ENCODE results near the gene PROC.

DNA sequence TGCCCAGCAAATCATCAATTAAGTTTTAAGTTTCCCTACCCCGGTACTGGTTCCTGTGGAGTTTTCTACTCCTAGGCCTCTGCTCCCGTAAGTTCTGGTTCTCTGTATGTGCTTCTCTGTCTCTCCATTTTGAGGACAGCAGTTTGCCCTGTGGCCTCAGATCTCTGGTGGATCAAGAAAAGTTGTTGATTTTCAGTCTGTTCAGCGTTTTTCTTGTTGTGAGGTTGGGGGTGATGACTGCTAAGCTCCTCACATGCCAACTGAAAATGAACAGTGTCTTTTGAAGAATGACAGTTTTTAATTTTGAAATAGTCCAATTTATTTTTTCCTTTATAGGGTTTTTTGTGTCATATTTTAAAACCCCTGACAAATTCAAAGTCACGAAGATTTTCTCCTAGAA is 31.7 kb downstream of the PROC start:
- TF ChIP-seq CTCF (IDR thresholded peaks at IDR 0.05) (no peak), POLR2A (IDR thresholded peaks at IDR 0.05) (no peak)
